ENCODE measurements around the gene CYB5R4.

DNA sequence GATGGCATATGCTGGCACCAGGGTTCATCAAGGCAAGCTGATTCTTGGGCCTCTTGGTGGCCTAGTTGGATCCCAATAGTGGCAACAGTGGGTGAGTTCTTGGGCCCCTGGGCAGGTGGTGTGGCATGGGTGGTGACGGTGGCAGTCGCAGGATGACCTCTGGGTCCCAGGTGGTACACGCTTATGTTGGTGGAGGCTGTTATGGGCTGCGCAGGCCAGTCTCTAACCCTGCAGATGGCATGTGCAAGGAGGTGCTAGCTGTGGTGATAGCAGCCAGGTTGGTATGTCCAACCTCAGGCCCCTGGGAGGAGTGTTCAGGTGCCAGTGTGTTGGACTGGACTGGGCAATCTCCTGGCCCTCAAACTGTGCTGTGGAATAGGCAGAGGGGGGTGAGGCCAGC lies 46.2 kb downstream of the CYB5R4 start:
- TF ChIP-seq CTCF (conservative IDR thresholded peaks at IDR 0.05; ENCODE audit: low read depth, low read length) (no peak), EZH2 (IDR thresholded peaks at IDR 0.05; ENCODE audit: borderline replicate concordance, low read depth, low read length, poor library complexity, severe bottlenecking) (no peak)
